DMS79 (cell line): ENCODE measurements around the gene ANKS1A.
"Not testable (repeated sequence)": the region's sequence is repeated elsewhere in the genome, so short reads cannot be mapped to it uniquely, and the experiment has no call there.

Experiments
- DNase-seq: peaks from one replicate; lab custom pipeline; 2025; lab: John Stamatoyannopoulos, UW

Gene ANKS1A

GRCh38 chr6:34884073-34884472, 5.0 kb upstream of the ANKS1A start:
- DNase-seq: not testable (repeated sequence)

DNA sequence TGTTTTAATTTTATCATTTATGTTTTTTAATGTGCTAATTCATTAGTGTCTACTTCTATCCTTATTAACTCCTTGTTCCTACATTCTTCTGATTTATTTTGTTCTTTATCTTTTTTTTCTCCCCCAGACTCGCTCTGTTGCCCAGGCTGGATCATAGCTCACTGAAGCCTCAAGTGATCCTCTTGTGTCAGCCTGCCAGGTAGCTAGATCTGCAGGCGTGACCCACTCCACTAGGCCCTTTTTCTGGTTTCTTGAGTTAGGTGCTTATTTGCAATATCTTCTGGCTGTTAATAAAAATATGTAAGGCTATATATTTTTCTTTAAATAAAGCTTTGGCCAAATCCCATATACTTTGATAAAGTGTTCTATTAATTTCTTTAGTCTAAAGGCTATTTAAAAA, 4.1 kb upstream of the ANKS1A start:
- peak; percentile 6 for DNase-seq

- DNase-seq: not testable (repeated sequence)
Observed at GRCh38 chr6:34885837-34886236, 3.2 kb upstream of the ANKS1A start.

DNA sequence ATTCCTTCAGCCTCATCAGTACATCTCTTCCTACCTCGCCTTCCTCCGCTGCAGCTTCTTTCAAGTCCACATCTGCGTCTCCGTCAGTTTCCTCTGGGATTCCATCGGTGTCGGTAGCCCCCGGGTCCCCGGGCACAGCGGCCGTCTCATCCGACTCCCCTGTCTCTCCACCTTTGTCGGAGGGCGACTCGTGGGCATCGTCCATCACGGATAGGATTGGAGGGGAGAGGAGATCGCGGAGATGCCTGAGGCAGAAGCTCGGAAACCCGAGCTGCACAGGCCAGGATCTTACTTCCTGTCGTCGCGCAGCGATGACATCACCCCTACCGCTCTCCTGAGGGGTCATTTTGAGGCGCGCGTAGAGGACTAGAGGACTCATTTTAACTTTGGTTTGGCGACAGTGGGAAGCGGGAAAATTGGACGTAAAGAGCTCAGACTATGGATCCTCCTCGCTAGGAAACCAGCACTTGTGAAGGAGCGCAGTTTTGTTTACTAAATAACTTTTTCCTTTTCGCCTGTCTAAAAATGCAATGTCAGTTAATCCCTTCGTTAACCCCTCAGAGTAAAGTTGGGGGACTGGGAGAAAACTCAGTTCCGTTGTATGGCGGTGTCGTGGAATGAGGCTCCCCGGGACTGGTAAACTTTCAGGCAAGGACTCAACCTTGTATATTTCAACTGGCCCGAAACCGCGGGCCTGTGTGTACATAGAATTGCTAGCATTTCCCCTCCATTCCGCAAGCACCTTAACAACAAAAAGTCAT, 1.1 kb upstream of the ANKS1A start, which contains the start of gene TAF11:
TAF11 (minus strand) TSS at position 290 of the 761 bp plus-strand sequence; CDS start at position 205, 85 bp downstream.
- peak; percentile 85 for DNase-seq

GRCh38 chr6:34888514-34888856, 570 bp upstream of the ANKS1A start:
- no peak for DNase-seq

DNA sequence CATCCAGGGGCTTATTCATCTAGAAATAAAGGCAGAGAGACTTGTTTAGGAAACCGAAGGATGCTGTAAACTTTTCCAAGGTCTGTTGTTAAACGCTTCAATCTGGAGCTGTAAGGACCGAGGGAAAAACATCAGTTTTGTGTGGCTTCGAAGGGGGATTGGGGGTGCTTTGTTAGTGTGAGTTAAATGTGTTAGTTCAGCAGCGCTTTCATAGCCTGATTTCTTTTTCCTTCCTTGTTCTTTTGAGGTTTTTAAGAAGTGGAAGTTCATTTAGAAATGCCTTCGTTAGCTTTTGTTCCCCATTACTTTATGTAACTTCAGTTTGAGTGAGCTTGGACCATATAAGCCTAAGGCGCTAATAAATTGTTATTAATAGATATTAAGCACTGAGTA, 1.5 kb downstream of the ANKS1A start:
- no peak for DNase-seq

- DNase-seq: no peak
Observed at GRCh38 chr6:34891296-34891695, 2.2 kb downstream of the ANKS1A start.

- no peak for DNase-seq
Observed at GRCh38 chr6:34894693-34895092, 5.6 kb downstream of the ANKS1A start.

- DNase-seq: no peak
Observed at GRCh38 chr6:34897130-34897529, 8.1 kb downstream of the ANKS1A start.

- no peak for DNase-seq
Observed at GRCh38 chr6:34897716-34898115, 8.7 kb downstream of the ANKS1A start.

DNA sequence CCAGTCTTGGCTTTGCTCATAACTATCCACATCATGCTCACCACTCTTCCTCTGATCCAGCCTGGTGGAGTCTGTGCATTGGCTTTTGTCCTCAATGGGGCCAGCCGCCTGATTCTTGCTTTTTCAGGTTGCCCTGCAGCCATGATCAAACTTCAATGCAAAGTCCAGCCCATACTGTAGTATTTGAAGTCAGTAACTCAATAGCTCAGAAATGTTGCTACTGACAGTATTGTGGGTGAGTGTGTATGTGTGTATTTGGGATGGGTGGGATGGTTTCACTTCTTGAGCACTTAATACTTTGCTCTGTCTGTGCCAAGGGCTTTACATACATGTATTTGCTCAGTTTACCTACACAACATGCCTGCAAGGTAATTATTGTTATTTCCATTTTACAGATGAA, 10.7 kb downstream of the ANKS1A start:
- not testable (repeated sequence) for DNase-seq

DNA sequence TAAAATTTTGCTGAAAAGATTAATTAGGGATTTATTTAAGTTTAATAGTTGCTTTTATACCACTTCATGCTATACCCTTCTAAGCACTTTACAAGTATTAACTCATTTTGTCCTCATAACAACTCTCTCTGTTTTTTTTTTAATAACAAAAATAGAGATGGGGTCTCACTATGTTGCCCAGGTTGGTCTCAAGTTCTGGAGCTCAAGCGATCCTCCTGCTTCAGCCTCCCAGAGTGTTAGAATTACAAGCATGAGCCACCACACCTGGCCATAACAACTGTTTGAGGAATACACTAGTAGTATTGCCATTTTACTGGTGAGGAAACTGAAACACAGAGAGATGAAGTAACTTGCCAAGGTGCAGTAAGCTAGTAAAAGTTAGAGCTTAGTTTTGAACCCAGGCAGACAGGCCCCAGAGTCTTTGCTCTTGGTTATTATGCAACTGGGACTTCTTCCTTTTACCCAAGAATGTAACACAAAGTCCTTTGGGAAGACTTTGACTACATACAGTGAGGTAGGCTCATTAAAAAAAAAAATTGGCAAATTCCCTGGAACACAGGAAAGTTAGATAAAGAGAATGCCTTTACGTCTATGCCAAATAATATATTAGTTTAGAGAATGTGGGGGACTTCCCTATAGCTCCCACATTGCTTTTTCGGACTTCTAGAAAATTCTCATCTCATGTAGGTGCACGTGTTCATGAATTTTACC, 11.4 kb downstream of the ANKS1A start:
- DNase-seq: no peak

DNA sequence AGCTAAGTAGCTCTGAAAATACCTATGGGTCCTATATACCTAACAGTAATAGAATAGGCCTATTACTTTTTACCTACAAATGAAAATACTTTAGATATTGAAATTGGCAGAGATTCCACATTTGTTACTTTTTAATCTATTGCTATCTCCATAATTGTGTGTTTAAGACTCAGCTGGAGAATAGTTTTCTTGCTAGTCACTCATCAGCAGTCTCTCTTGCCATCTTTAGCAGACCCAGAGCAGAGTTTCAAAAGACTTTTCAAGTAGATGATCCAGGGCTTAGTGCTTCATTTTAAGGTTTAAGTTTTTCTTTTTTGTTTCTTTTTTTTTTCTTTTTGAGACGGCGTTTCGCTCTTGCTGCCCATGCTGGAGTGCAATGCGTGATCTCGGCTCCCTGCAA, 12.9 kb downstream of the ANKS1A start:
- no peak for DNase-seq

DNA sequence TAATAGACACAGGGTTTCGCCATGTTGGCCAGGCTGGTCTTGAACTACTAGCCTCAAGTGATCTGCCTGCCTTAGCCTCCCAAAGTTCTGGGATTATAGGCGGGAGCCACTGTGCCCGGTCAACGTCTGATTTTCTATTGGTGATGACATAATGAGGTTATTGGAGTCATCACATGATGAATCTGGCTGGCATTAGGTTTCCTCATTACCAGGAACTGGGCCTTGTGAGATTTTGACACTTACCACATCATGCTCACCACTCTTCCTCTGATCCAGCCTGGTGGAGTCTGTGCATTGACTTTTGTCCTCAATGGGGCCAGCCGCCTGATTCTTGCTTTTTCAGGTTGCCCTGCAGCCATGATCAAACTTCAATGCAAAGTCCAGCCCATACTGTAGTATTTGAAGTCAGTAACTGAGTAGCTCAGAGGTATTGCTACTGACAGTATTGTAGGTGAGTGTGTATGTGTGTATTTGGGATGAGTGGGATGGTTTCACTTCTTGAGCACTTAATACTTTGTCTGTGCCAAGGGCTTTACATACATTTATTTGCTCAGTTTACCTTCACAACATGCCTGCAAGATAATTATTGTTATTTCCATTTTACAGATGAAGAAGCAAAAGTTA, 16.0 kb downstream of the ANKS1A start:
- DNase-seq: no peak

DNA sequence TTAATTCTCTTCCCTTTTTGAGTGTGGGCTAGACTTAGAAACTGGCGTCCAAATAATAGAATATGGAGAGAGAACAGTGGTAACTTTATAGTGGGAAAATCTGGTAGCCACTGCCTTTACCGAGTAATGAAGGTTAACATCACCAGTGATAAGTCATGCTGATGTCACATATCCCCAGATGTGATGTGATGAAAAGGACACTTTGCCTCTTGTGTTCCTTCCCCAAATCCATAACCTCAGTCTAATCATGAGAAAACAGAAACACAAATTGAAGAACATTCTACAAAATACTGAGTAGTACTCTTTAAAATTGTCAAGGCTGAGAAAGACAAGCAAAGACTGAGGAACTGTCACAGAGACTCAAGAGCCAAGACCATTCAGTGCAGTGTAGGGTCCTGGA, 17.8 kb downstream of the ANKS1A start:
- no peak for DNase-seq

DNA sequence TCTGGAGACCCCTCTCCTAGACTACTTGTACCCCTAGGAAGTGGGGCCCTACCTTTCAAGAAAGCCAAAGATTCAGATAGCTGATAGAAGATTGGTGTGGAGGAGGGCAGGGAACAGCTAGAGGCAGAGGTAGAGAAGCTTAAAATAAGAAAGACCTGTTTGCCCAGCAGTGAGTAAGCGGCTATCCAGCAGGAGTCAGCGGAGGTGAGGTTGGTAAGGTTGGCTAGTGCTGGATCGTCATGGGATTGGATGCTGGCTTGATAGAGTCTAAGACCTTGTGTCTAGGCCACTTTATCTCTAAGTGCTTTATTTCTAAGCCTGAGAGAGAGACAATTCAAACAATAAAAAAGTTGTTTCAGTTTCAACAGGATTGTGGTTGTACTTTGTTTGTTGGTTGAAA, 19.1 kb downstream of the ANKS1A start:
- DNase-seq: no peak

GRCh38 chr6:34909320-34909883, 20.3 kb downstream of the ANKS1A start:
- DNase-seq: no peak

GRCh38 chr6:34911822-34912221, 22.8 kb downstream of the ANKS1A start:
- DNase-seq: no peak

DNA sequence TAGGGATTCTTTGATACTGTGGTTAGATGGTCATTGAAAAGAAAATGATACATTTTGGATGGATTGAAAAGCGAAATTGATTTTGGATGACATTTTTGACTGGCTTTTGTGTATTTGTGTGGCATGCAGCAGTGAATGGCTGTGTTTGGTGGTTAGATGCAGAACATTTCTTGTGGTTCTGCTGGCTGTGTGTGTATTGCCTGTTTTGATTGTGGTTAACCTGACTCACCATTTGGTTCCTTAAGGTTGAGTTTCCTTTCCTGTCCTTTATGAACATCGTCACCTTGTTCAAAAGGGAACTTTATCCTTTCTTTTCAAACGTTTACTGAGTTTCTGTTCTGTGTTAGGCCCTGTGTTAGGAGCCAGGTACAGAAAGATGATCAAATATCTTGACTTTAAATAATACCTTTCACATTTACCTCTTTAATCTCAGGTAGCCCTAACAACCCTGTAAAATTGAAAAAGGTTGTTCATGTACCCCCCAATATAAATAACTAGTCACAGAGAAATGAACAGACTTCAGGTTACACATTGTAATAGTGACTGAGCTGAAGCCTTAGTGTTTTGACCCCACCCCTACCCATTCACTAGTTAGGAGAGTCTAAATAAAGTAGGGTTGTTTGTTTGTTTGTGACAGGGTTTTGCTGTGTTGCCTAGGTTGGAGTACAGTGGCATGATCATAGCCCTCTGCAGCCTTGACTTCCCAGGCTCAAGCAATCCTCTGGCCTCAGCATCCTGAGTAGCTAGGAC, 23.8 kb downstream of the ANKS1A start:
- DNase-seq: no peak

DNA sequence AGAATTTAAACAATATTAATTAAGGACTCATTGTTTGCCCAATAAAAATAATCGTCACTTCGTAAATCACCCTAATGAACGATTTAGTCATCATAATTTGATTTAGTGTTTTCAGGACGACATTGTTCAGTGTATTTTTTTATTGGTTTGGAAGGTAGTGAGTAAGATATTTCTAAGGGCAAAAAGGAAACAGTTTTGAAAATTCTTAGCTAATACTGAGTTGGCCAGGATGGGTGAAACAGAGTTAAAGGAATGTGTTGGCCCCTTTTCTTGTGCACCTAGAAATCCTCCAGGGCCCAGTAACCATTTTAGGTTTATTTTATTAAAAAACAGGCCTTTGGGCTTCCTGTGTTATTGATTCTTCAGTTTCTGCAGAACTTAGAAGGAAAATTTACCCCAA, 25.3 kb downstream of the ANKS1A start:
- DNase-seq: no peak

GRCh38 chr6:34916348-34916967, 27.4 kb downstream of the ANKS1A start:
- DNase-seq: no peak
